Jurkat, Clone E6-1 (cell line): ENCODE data around the gene GPX1.

Experiments
- DNase-seq: peaks from one replicate; pipeline ENCODE4 v3.0.0-alpha.2; 2011; ENCODE audit warnings: low read depth, low spot score
- H3K4me3 ChIP-seq: 2 replicates; pipeline ENCODE4 v1.5.1; 2011; ENCODE audit warnings: mild to moderate bottlenecking, low read length, control low read depth, moderate library complexity

The GPX1 gene

DNA sequence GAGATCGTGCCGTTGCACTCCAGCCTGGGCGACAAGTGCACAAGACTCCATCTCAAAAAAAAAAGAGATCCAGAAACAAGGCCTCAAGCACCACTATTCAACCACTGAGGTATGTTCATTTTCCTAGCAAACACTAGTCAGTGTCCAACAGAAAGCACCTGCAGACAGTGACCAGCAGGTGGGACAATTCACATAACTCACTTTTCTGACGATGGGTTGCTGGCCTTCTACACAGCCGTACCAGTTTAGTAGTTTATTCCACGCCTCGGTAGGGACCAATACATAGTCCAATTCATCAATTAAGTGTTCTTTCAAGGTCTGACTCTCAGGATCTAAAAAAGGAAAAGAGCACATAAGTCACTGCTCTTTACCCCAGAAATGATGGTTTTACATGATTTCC is 30.7 kb downstream of the GPX1 start:
- H3K4me3 ChIP-seq, result no peak overlapping the region
- no peak for DNase-seq

DNA sequence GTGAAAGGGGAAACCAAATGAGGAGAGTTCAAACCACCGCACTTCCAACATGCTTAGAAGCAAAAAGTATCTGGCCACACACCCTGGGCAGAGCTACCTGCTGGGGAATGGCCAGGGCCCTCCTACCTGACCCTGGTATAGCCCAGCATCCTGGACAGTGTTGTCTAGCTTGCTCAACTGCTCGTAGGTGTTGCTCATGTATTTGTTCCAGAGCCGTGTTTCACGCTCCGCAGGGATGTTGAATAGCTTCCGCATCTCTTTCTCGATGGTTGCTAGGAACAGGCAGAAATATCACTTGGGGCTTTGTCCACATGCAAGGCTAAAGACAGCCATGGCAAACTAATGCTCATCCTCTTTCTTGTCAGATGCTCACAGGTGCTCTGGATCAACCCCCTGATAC is 33.4 kb downstream of the GPX1 start:
- DNase-seq, result no peak
- H3K4me3 ChIP-seq, result no peak overlapping the region

DNA sequence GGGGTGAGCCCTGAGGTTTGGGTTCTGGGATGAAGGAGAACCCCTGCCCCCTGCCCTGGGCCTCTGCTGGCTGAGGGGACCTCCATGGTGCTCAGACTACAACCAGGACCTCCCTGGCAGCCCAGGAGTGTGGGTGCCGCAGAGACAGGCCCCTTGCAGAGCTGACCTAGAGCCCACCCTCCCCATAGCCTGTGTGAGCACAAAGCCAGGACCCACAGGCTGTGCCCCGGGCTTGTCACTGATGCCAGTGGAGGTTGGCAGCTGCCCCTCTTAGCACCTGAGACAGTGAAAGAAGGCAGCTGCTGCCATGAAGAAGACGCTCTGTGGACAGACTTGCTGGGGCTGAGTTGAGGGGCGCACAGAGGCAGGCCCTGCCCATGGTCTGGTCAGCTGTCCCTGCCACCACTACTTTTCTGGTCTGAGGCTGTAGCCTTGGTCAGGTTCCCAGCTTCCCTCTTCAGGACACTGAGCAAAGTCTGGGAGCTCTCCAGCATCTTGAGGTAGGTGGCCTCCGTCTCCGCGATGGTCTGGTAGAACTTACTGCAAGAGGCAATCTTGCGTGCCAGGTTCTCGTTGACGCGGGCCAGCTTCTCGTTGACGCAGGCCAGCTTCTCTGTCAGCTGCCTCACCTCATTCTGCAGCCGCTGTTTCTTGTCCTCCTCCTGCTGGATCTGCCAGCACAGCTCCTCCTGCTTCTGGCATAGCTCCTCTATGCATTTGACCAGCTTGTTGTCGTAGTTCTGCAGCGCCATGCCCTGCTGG is 41.3 kb downstream of the GPX1 start:
- no peak overlapping the region for H3K4me3 ChIP-seq
- DNase-seq, result no peak

DNA sequence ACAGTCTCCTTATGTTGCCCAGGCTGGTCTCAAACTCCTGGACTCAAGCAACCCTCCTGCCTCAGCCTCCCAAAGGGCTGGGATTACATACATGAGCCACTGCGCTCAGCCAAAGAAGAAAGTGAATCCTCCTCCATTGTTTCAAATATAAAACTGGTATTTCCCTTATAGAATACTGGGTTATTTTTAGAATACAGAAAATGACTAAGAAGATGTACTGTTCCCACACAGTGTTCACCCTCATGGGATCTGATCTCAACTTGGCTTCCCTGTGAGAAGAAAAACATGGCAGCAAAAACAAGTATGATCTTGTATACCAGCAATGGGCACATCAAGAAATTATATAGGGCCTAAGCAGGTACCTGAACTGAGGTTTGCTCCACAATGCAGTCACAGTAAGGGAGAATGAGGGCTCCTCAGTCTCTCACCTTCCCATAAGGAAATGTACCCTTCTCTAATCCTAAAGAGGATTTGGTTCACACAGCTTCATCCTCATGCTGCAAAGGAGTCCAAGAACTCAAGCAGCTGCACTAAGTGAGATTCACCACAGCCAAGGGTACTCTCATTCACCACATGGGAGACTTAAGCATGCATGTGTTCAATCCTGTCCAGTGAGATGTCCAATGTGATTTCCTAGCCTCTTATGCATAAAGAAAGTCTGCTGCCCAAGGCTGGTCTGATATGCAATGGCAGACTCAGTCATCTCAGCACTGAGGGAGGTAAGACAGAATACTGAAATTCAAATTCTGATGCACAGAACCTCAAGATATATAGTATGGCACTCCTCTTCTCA is 44.1 kb downstream of the GPX1 start:
- no peak for DNase-seq
- no peak overlapping the region for H3K4me3 ChIP-seq

DNA sequence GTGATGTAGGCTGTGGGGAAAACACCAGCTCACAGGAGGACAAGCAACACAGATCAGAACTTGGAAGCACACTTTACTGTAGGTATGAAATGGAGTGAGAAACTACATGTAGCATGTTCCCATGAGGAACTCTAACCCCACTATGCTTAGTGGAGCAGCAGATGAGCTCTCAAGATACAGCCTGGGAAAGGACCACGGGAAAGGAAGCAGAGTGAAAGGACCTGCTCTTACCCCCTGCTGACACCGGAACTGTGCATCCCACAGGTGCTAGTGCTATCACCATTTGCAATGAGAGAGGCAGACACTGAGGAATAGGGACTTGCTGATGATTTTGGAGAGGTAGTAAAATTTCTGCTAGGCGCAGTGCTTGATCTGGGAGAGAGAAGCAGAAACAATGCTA is 46.9 kb downstream of the GPX1 start:
- no peak overlapping the region for H3K4me3 ChIP-seq
- DNase-seq, result no peak

DNA sequence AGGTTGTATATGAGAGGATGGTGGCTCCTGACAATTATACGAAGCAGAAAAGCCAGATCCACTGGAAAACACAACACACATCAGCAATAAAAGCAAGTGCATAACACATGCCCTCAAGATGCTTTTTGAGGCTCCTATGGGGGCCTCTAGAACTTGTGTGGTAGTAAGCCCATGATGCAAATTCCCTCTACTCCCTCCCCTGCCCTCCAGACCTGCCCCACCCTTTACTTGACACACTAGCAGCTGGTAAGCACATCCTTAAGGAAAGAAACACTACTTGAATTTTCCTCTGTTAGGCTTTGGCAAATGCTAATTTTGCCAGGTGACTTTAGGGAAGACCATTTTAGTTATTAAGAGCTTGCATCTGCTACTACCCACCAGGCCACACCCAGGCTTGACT is 47.5 kb downstream of the GPX1 start:
- no peak for DNase-seq
- H3K4me3 ChIP-seq, result no peak overlapping the region
